ENCODE results near the gene SLC10A7. TPM values are rescaled to one million over a fixed set of nuclear protein-coding genes. Genes with fewer than 3 reads are reported as not detected.

Gene SLC10A7
- total and polyA plus RNA-seq, 3 donors from 2014 or later: 6.4 to 12.4 (median 11.6) TPM

DNA sequence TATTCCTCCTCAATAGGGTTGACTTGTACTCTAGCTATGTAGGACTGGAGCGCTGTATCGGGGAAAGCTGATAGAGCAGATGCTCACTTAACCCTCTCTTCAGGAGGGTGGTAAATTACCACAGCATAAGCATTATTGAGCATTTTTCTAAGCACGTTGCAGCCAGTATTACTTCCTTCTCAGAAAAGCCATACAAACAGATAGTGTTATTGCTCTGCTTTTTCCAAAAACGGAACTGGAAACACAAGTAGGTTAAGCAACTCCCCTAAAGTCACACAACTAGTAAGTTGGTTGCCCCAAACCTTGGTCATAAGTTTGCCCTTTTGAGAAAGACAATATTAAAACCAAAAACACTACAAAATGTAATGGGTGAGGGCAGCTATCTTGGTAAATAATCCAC is 233.5 kb downstream of the SLC10A7 start:
- intact Hi-C loops (cut with DNase I; ENCODE audit: low total_unique reads): no loop called here
- no peak overlapping the region for H3K4me3 ChIP-seq
- TF ChIP-seq, protein P1, sequence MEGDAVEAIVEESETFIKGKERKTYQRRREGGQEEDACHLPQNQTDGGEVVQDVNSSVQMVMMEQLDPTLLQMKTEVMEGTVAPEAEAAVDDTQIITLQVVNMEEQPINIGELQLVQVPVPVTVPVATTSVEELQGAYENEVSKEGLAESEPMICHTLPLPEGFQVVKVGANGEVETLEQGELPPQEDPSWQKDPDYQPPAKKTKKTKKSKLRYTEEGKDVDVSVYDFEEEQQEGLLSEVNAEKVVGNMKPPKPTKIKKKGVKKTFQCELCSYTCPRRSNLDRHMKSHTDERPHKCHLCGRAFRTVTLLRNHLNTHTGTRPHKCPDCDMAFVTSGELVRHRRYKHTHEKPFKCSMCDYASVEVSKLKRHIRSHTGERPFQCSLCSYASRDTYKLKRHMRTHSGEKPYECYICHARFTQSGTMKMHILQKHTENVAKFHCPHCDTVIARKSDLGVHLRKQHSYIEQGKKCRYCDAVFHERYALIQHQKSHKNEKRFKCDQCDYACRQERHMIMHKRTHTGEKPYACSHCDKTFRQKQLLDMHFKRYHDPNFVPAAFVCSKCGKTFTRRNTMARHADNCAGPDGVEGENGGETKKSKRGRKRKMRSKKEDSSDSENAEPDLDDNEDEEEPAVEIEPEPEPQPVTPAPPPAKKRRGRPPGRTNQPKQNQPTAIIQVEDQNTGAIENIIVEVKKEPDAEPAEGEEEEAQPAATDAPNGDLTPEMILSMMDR (IDR thresholded peaks at IDR 0.05): no peak
- TF ChIP-seq POLR2A (IDR thresholded peaks at IDR 0.05): no peak
- 31 to 42% methylated on average over 4 of the region's 4 CpGs for whole genome bisulfite sequencing, 2 donors
- peak overlapping the region; percentile 40 to 79 for H3K27ac ChIP-seq
- DNase-seq: no peak
- peaks cover 18% of the 10 kb centered on the region for H3K4me1 ChIP-seq
- H3K9me3 ChIP-seq: no peaks in the 10 kb centered on the region
- H3K36me3 ChIP-seq (ENCODE audit: low read depth, missing control alignments): no peaks in the 10 kb centered on the region
- H3K27me3 ChIP-seq: no peaks in the 10 kb centered on the region

DNA sequence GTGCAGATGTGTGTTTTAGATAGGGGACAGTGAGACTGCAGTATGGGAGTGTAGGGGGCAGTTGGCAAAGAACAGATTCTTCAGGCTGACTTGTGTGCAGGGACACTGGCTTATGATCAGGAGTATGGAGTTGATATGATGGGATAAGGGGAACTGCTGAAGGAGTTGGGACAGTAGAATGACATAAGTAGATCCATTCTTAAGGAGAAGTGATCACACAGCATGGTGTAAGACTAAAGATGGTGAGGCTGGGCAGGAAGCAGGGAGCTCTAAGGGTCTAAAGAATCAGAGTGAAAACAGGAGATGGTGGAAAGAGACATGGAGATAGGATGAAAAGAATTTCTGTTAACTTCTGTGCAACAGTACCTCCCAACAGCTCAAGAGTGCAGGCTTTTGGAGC is 236.7 kb downstream of the SLC10A7 start:
- Histone ChIP-seq H3K36me3 (ENCODE audit: low read depth, missing control alignments) (no peaks in the 10 kb centered on the region), H3K4me3 (no peak overlapping the region), H3K27me3 (no peaks in the 10 kb centered on the region), H3K4me1 (peaks cover 18% of the 10 kb centered on the region), H3K27ac (no peak overlapping the region), H3K9me3 (no peaks in the 10 kb centered on the region)
- TF ChIP-seq POLR2A (IDR thresholded peaks at IDR 0.05): no peak
- TF ChIP-seq, protein P1 (IDR thresholded peaks at IDR 0.05): no peak
- DNase-seq: no peak
- intact Hi-C loops (cut with DNase I; ENCODE audit: low total_unique reads): no loop called here

DNA sequence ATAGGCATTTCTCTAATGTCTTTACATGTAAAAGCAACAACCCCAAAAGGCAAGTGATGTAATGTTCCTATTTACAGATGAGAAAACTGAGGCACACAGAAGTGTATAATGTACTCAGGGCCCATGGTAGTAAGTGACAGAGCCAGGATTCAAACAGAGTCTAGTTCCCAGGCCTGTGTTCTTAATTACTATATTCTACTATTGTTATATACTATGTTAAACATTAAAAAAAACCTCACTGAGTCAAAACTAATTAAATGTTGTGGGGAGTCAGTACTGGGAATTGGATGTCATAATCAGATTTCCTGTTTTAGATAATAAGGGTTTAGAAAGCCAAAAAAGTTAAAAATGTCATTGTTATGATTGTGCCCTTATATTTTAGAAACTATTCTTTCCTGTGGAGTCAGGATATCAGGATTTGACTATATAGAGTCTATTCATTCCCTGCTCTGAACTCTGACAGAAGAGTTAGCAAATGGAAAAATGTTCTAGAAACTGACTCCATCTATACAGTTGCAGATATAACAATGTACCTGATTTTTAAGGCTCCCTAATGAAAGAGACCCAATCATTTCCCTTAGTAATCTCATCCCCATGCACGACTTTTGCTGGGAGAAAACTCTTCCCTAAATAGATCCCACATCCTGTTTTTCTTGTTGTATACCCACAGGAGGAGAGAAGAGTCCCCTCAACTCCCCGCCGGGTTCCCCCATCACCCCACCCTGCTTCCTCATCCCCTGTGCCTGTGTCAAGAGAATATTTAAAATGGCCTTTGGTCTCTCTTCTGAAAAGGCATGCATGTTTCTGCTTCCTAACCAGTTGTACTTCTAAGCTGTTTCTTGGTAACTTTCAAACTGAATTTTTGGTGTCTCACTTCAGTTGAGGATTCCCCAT is 237.7 kb downstream of the SLC10A7 start:
- TF ChIP-seq, protein P1 (IDR thresholded peaks at IDR 0.05): no peak
- no peak for TF ChIP-seq POLR2A (IDR thresholded peaks at IDR 0.05)
- Histone ChIP-seq H3K27ac (no peak overlapping the region), H3K4me3 (no peak overlapping the region), H3K4me1 (peaks cover 17% of the 10 kb centered on the region), H3K9me3 (no peaks in the 10 kb centered on the region), H3K27me3 (no peaks in the 10 kb centered on the region), H3K36me3 (ENCODE audit: low read depth, missing control alignments) (no peaks in the 10 kb centered on the region)
- intact Hi-C loops (cut with DNase I; ENCODE audit: low total_unique reads): no loop called here
- WGBS, 2 donors: 63 to 74% methylated on average over 3 of the region's 3 CpGs
- DNase-seq: no peak

DNA sequence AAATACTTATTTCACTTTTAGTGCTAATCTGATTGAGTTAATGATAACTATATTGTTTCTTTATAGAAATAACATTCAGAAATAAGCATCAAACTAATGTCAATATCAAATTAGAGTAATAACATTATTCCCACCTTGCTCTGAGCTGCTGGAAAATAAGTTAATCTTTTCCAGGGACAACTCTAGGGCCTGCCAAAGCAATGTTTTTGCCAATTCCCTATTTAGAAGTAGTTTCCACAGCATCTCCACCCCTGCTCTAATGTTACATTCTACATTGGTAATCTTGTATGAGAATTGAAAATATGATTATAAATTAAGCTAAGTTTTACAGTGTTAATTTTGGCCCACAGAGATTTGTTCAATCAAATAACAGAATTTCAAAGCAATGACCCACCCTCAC is 239.1 kb downstream of the SLC10A7 start:
- intact Hi-C loops (cut with DNase I; ENCODE audit: low total_unique reads): no loop called here
- no peak overlapping the region for H3K27ac ChIP-seq
- no peaks in the 10 kb centered on the region for H3K9me3 ChIP-seq
- TF ChIP-seq, protein P1 (IDR thresholded peaks at IDR 0.05): no peak
- no peak for TF ChIP-seq POLR2A (IDR thresholded peaks at IDR 0.05)
- peaks cover 6% of the 10 kb centered on the region for H3K4me1 ChIP-seq
- H3K4me3 ChIP-seq: no peak overlapping the region
- no peaks in the 10 kb centered on the region for H3K36me3 ChIP-seq (ENCODE audit: low read depth, missing control alignments)
- DNase-seq: no peak
- H3K27me3 ChIP-seq: no peaks in the 10 kb centered on the region

DNA sequence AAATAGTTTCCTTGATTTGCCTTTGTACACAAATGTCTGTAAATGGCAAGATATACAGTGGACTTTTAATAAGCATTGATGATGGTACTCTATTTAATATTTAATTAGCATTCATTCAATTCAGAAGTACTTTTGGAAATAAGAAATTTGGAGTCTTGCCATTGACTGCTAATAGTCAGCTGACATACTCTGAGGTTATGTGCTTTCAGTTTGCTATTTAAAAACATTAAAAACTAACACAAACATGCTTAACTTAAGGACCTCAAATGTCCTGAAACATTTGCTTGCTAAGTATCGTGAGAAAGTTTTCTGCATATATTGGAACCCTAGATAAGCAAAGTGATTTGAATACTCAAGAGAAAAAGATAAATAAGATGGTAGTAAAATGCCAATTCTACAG is 242.8 kb downstream of the SLC10A7 start:
- no peak for TF ChIP-seq POLR2A (IDR thresholded peaks at IDR 0.05)
- TF ChIP-seq, protein P1 (IDR thresholded peaks at IDR 0.05): no peak
- Histone ChIP-seq H3K36me3 (ENCODE audit: low read depth, missing control alignments) (no peaks in the 10 kb centered on the region), H3K27ac (no peak overlapping the region), H3K4me3 (no peak overlapping the region), H3K27me3 (no peaks in the 10 kb centered on the region), H3K4me1 (no peaks in the 10 kb centered on the region), H3K9me3 (no peaks in the 10 kb centered on the region)
- no peak for DNase-seq
- WGBS, 2 donors: 58 to 61% methylated on average over 1 of the region's 1 CpG
- intact Hi-C loops (cut with DNase I; ENCODE audit: low total_unique reads): no loop called here
